Measurements from ENCODE around the gene MAML3. TPM values are rescaled to one million over a fixed set of nuclear protein-coding genes. Genes with fewer than 3 reads are reported as not detected.
A peak's percentile ranks its signal among the peaks of the same experiment; 100 is the strongest.

MAML3 gene
- polyA plus RNA-seq, 4 donors, result 1.4 to 10.3 (median 3.4) TPM

GRCh38 chr4:139901531-139902320, 252.3 kb downstream of the MAML3 start:
- H3K4me1 ChIP-seq (ENCODE audit: control insufficient read depth in 3 of 3, insufficient read depth in 2 of 3, low read depth in 1 of 3, low read length in 2 of 3), result peaks cover 0 to 3% (median 3%) of the 10 kb centered on the region in 3 donors
- H3K27me3 ChIP-seq (ENCODE audit: control insufficient read depth in 3 of 3, insufficient read depth in 3 of 3, low read length in 3 of 3), result no peaks in the 10 kb centered on the region
- H3K36me3 ChIP-seq (ENCODE audit: control insufficient read depth in 3 of 3, insufficient read depth in 2 of 3, low read depth in 1 of 3, low read length in 3 of 3), result no peaks in the 10 kb centered on the region
- DNase-seq, result no peak
- 64 to 67% (median 67%) methylated on average over 17 of the region's 17 CpGs for WGBS, 3 donors
- peak overlapping the region in 1 of 3 donors; percentile 2 for H3K4me3 ChIP-seq (ENCODE audit: low read depth in 1 of 3, low read length in 3 of 3)
- FAIRE-seq, result no peak
- H3K27ac ChIP-seq (ENCODE audit: low read depth in 1 of 3, low read length in 2 of 3), result peak overlapping the region in 2 of 3 donors; percentile 6 to 12
- peaks cover 0 to 4% of the 10 kb centered on the region in 2 donors for H3K9me3 ChIP-seq (ENCODE audit: control insufficient read depth in 2 of 2, insufficient read depth in 1 of 2, low read depth in 1 of 2, low read length in 1 of 2)

DNA sequence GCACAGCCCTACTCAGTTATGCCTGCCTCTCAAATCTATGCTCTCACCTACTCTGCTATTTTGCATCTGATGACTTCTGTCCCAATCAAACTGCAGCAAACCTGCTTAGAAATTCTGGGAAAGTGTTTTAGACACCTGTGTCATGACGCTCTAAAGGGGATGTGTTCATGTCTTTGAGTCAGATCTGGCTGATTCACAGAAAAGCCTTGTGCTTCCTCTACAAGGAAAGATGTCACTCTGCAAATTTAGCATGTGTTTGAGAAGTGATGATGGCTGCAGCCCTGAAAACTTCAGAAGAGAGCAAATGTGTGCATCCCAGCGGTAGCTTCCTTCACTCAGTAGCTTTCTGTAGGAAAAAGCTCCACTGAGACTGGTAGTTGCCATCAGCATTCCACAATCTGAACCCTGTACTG, 253.0 kb downstream of the MAML3 start:
- H3K27ac ChIP-seq (ENCODE audit: low read depth in 1 of 3, low read length in 2 of 3), result no peak overlapping the region
- peaks cover 0 to 4% of the 10 kb centered on the region in 2 donors for H3K9me3 ChIP-seq (ENCODE audit: control insufficient read depth in 2 of 2, insufficient read depth in 1 of 2, low read depth in 1 of 2, low read length in 1 of 2)
- FAIRE-seq (no peak), DNase-seq (no peak)
- no peaks in the 10 kb centered on the region for H3K36me3 ChIP-seq (ENCODE audit: control insufficient read depth in 3 of 3, insufficient read depth in 2 of 3, low read depth in 1 of 3, low read length in 3 of 3)
- peaks cover 0 to 3% (median 3%) of the 10 kb centered on the region in 3 donors for H3K4me1 ChIP-seq (ENCODE audit: control insufficient read depth in 3 of 3, insufficient read depth in 2 of 3, low read depth in 1 of 3, low read length in 2 of 3)
- H3K27me3 ChIP-seq (ENCODE audit: control insufficient read depth in 3 of 3, insufficient read depth in 3 of 3, low read length in 3 of 3), result no peaks in the 10 kb centered on the region
- no peak overlapping the region for H3K4me3 ChIP-seq (ENCODE audit: low read depth in 1 of 3, low read length in 3 of 3)
- 64 to 84% (median 80%) methylated on average over 2 of the region's 2 CpGs for WGBS, 3 donors

- DNase-seq (peak in 1 of 2 donors; percentile 28), FAIRE-seq (no peak)
- no peaks in the 10 kb centered on the region for H3K36me3 ChIP-seq (ENCODE audit: control insufficient read depth in 3 of 3, insufficient read depth in 2 of 3, low read depth in 1 of 3, low read length in 3 of 3)
- 65 to 85% (median 71%) methylated on average over 4 of the region's 4 CpGs for WGBS, 3 donors
- no peak overlapping the region for H3K4me3 ChIP-seq (ENCODE audit: low read depth in 1 of 3, low read length in 3 of 3)
- H3K27me3 ChIP-seq (ENCODE audit: control insufficient read depth in 3 of 3, insufficient read depth in 3 of 3, low read length in 3 of 3), result no peaks in the 10 kb centered on the region
- peaks cover 0 to 3% (median 3%) of the 10 kb centered on the region in 3 donors for H3K4me1 ChIP-seq (ENCODE audit: control insufficient read depth in 3 of 3, insufficient read depth in 2 of 3, low read depth in 1 of 3, low read length in 2 of 3)
- no peak overlapping the region for H3K27ac ChIP-seq (ENCODE audit: low read depth in 1 of 3, low read length in 2 of 3)
- H3K9me3 ChIP-seq (ENCODE audit: control insufficient read depth in 2 of 2, insufficient read depth in 1 of 2, low read depth in 1 of 2, low read length in 1 of 2), result no peaks in the 10 kb centered on the region
Measured at GRCh38 chr4:139899346-139899745, 254.6 kb downstream of the MAML3 start.

DNA sequence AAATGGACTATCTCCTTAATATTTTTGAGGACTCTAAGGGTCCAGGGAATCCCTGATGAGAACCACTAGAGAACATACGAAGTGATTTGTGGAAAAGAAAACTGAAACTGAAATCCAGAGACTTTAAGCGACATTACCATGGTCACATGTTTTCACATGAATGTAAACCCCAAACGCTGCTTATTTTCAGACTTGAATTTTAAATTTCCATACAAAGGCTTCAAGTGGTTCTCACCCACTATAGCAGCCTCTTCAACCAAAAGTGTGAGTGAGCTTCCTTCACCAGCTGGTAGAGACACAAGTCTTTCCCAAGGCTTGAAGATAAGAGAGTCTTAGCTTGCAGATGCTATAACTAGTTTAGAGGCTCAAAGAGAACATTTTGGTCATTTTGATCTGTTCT, 255.7 kb downstream of the MAML3 start:
- H3K4me1 ChIP-seq (ENCODE audit: control insufficient read depth in 3 of 3, insufficient read depth in 2 of 3, low read depth in 1 of 3, low read length in 2 of 3), result peaks cover 0 to 3% (median 3%) of the 10 kb centered on the region in 3 donors
- no peak overlapping the region for H3K27ac ChIP-seq (ENCODE audit: low read depth in 1 of 3, low read length in 2 of 3)
- no peaks in the 10 kb centered on the region for H3K36me3 ChIP-seq (ENCODE audit: control insufficient read depth in 3 of 3, insufficient read depth in 2 of 3, low read depth in 1 of 3, low read length in 3 of 3)
- no peaks in the 10 kb centered on the region for H3K27me3 ChIP-seq (ENCODE audit: control insufficient read depth in 3 of 3, insufficient read depth in 3 of 3, low read length in 3 of 3)
- no peak for FAIRE-seq
- H3K4me3 ChIP-seq (ENCODE audit: low read depth in 1 of 3, low read length in 3 of 3), result no peak overlapping the region
- peak in 1 of 2 donors; percentile 40 for DNase-seq
- 27 to 44% (median 37%) methylated on average over 3 of the region's 3 CpGs for WGBS, 3 donors
- H3K9me3 ChIP-seq (ENCODE audit: control insufficient read depth in 2 of 2, insufficient read depth in 1 of 2, low read depth in 1 of 2, low read length in 1 of 2), result no peaks in the 10 kb centered on the region

DNA sequence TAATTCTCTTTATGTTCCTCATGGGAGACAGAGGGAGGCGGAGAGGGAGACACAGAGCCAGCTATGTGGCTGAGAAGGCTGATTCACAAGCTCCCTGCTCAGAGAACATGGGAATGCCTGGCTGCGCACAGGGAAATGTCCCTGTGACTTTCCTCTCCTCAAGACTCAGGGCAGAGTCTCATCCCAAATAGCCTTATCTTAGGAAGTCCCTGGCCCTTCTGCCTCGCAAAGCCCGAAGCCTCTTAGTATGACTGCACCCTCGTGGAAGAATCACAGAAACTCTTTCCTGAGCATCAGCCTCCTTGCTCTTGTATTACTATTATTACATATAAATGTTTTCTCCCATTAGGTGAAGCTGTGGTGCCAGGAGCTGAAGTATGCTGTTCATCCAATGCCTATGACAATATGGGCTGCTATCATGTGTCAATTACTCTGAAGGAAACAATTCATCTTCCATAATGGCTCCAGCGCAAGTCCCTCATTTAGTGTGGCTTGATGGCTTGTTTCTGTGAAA, 257.8 kb downstream of the MAML3 start:
- Histone ChIP-seq H3K27ac (ENCODE audit: low read depth in 1 of 3, low read length in 2 of 3) (no peak overlapping the region), H3K36me3 (ENCODE audit: control insufficient read depth in 3 of 3, insufficient read depth in 2 of 3, low read depth in 1 of 3, low read length in 3 of 3) (no peaks in the 10 kb centered on the region), H3K27me3 (ENCODE audit: control insufficient read depth in 3 of 3, insufficient read depth in 3 of 3, low read length in 3 of 3) (no peaks in the 10 kb centered on the region), H3K4me3 (ENCODE audit: low read depth in 1 of 3, low read length in 3 of 3) (no peak overlapping the region), H3K9me3 (ENCODE audit: control insufficient read depth in 2 of 2, insufficient read depth in 1 of 2, low read depth in 1 of 2, low read length in 1 of 2) (no peaks in the 10 kb centered on the region), H3K4me1 (ENCODE audit: control insufficient read depth in 3 of 3, insufficient read depth in 2 of 3, low read depth in 1 of 3, low read length in 2 of 3) (peaks cover 0 to 3% (median 3%) of the 10 kb centered on the region in 3 donors)
- no peak for FAIRE-seq
- WGBS, 3 donors, result 90 to 95% (median 94%) methylated on average over 6 of the region's 6 CpGs
- DNase-seq, result no peak

DNA sequence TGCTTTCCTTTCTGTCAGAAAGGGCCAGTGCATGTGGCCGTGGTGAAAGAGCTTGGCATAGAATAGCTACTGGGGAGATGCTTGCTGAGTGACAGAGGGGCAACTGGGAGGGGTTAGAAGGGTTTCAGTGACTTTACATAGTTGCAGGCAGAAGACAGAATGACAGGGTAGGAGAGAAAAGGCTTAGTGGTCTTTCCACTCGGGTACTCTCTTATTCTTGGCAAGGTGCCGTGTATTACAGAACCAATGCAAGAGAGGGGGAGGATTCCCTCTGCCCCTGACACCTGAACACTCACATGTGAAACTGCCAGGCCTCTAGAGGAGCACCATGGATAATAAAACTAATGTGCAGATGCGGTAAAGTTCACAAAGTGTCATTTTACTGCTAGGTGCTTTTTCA, 260.2 kb downstream of the MAML3 start:
- DNase-seq (no peak), FAIRE-seq (no peak)
- Histone ChIP-seq H3K36me3 (ENCODE audit: control insufficient read depth in 3 of 3, insufficient read depth in 2 of 3, low read depth in 1 of 3, low read length in 3 of 3) (peaks cover 0 to 11% (median 0%) of the 10 kb centered on the region in 3 donors), H3K4me1 (ENCODE audit: control insufficient read depth in 3 of 3, insufficient read depth in 2 of 3, low read depth in 1 of 3, low read length in 2 of 3) (peaks cover 0 to 3% (median 0%) of the 10 kb centered on the region in 3 donors), H3K27me3 (ENCODE audit: control insufficient read depth in 3 of 3, insufficient read depth in 3 of 3, low read length in 3 of 3) (no peaks in the 10 kb centered on the region), H3K9me3 (ENCODE audit: control insufficient read depth in 2 of 2, insufficient read depth in 1 of 2, low read depth in 1 of 2, low read length in 1 of 2) (no peaks in the 10 kb centered on the region), H3K4me3 (ENCODE audit: low read depth in 1 of 3, low read length in 3 of 3) (no peak overlapping the region), H3K27ac (ENCODE audit: low read depth in 1 of 3, low read length in 2 of 3) (no peak overlapping the region)
- 82 to 83% (median 83%) methylated on average over 4 of the region's 4 CpGs for WGBS, 3 donors

DNA sequence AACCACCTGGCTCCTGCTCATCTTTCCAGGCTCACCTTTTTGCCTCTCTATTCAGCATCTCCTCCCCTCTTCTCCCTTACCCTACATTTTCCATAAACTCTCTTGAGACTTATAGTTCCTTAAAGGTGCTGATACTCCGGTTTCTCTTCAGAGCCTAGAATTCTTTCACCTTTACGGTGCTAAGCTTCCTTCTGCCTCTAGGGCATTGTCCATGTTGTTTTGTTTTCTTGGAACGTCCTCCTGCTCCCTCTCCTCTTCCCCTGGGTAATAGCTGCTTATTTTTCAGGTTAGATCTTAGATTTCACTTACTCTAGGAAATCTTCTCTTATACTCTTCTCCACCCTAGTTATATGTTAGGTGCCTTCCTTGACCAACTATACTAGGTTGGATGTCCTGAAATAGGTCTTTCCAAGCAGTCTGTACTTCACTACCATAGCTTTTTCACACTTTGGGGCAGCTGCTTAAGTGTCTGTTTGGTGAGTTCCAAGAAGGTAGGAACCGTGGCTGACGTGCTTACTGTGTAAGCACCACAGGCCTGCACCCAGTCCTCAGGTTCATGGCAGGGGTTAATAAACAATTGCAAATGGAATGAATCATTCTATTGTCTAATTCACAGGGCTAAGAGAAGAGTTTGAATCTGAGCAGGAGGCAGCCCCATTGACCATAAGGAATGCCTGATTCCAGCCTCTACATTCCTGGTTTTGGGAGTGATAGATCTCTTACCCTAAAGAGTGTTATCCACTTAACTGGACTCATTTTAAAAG, 260.8 kb downstream of the MAML3 start:
- Histone ChIP-seq H3K4me1 (ENCODE audit: control insufficient read depth in 3 of 3, insufficient read depth in 2 of 3, low read depth in 1 of 3, low read length in 2 of 3) (no peaks in the 10 kb centered on the region), H3K36me3 (ENCODE audit: control insufficient read depth in 3 of 3, insufficient read depth in 2 of 3, low read depth in 1 of 3, low read length in 3 of 3) (peaks cover 0 to 11% (median 0%) of the 10 kb centered on the region in 3 donors), H3K27me3 (ENCODE audit: control insufficient read depth in 3 of 3, insufficient read depth in 3 of 3, low read length in 3 of 3) (no peaks in the 10 kb centered on the region), H3K27ac (ENCODE audit: low read depth in 1 of 3, low read length in 2 of 3) (no peak overlapping the region), H3K9me3 (ENCODE audit: control insufficient read depth in 2 of 2, insufficient read depth in 1 of 2, low read depth in 1 of 2, low read length in 1 of 2) (no peaks in the 10 kb centered on the region), H3K4me3 (ENCODE audit: low read depth in 1 of 3, low read length in 3 of 3) (no peak overlapping the region)
- WGBS, 3 donors, result 86 to 90% (median 89%) methylated on average over 5 of the region's 5 CpGs
- FAIRE-seq, result no peak
- DNase-seq, result no peak

GRCh38 chr4:139890816-139891215, 263.2 kb downstream of the MAML3 start:
- Histone ChIP-seq H3K4me1 (ENCODE audit: control insufficient read depth in 3 of 3, insufficient read depth in 2 of 3, low read depth in 1 of 3, low read length in 2 of 3) (no peaks in the 10 kb centered on the region), H3K4me3 (ENCODE audit: low read depth in 1 of 3, low read length in 3 of 3) (no peak overlapping the region), H3K27ac (ENCODE audit: low read depth in 1 of 3, low read length in 2 of 3) (no peak overlapping the region), H3K27me3 (ENCODE audit: control insufficient read depth in 3 of 3, insufficient read depth in 3 of 3, low read length in 3 of 3) (no peaks in the 10 kb centered on the region), H3K9me3 (ENCODE audit: control insufficient read depth in 2 of 2, insufficient read depth in 1 of 2, low read depth in 1 of 2, low read length in 1 of 2) (no peaks in the 10 kb centered on the region), H3K36me3 (ENCODE audit: control insufficient read depth in 3 of 3, insufficient read depth in 2 of 3, low read depth in 1 of 3, low read length in 3 of 3) (peaks cover 0 to 11% (median 2%) of the 10 kb centered on the region in 3 donors)
- DNase-seq (no peak), FAIRE-seq (no peak)
- WGBS, 3 donors, result 85 to 92% (median 90%) methylated on average over 8 of the region's 8 CpGs
